DND-41 (cell line): ENCODE results near the gene RPS4Y1.

ENCODE experiments used
- ATAC-seq: fragments of 200-7000 bp; cut with Tn5 transposase; 3 replicates; pipeline ENCODE4 v1.9.1; 2021; ENCODE audit warnings: low read depth; ENCODE audit not compliant: insufficient read depth
- DNase-seq: peaks from one replicate; pipeline ENCODE4 v3.0.0-alpha.2; 2020
- H2AFZ ChIP-seq: 2 replicates; pipeline ENCODE4 v1.6.0; 2012; ENCODE audit warnings: low read depth, low read length
- H3K27ac ChIP-seq: 2 replicates; pipeline ENCODE4 v1.5.1; 2012; ENCODE audit warnings: low read length, inconsistent platforms
- H3K27me3 ChIP-seq: fragments of 200-600 bp; sonication (generic); 2 replicates; pipeline ENCODE4 v1.6.0; 2012; ENCODE audit warnings: low read length, mild to moderate bottlenecking, inconsistent platforms; ENCODE audit not compliant: insufficient read depth, poor library complexity
- H3K36me3 ChIP-seq: 2 replicates; pipeline ENCODE4 v1.5.1; 2012; ENCODE audit warnings: low read length, inconsistent platforms; ENCODE audit not compliant: insufficient read depth
- H3K4me1 ChIP-seq: 2 replicates; pipeline ENCODE4 v1.5.1; 2012; ENCODE audit warnings: mild to moderate bottlenecking, low read length; ENCODE audit not compliant: insufficient read depth
- H3K4me2 ChIP-seq: 2 replicates; pipeline ENCODE4 v1.6.0; 2012; ENCODE audit warnings: mild to moderate bottlenecking, moderate library complexity, low read length, inconsistent platforms; ENCODE audit not compliant: insufficient read depth
- H3K4me3 ChIP-seq, 2 experiments: fragments of 200-600 bp in 1 of 2; shearing (Covaris generic) in 1 of 2; 2 replicates each; pipeline ENCODE4 v1.5.1; 2012 to 2016; ENCODE audit warnings: inconsistent platforms in 2 of 2, low read length in 2 of 2, mild to moderate bottlenecking in 2 of 2, low read depth in 1 of 2, moderate library complexity in 1 of 2
- H3K79me2 ChIP-seq: 2 replicates; pipeline ENCODE4 v1.6.0; 2012; ENCODE audit warnings: low read length, inconsistent platforms; ENCODE audit not compliant: insufficient read depth
- H3K9ac ChIP-seq: 2 replicates; pipeline ENCODE4 v1.6.0; 2012; ENCODE audit warnings: low read depth, mild to moderate bottlenecking, inconsistent platforms, low read length, moderate library complexity
- H3K9me3 ChIP-seq: 2 replicates; pipeline ENCODE4 v1.5.1; 2012; ENCODE audit warnings: low read length, moderate library complexity, mild to moderate bottlenecking, inconsistent platforms; ENCODE audit not compliant: insufficient read depth, severe bottlenecking
- H4K20me1 ChIP-seq: 2 replicates; pipeline ENCODE4 v1.6.0; 2012; ENCODE audit warnings: low read length; ENCODE audit not compliant: insufficient read depth
- CTCF ChIP-seq: IDR thresholded peaks from 2 replicates; pipeline ENCODE4 v1.5.1; 2012; ENCODE audit warnings: borderline replicate concordance, low read length, moderate library complexity, mild to moderate bottlenecking; ENCODE audit not compliant: poor library complexity, severe bottlenecking; ENCODE audit errors: extremely low read depth
- EZH2 ChIP-seq: IDR thresholded peaks from 3 replicates; pipeline ENCODE4 v1.6.1; 2012; ENCODE audit warnings: borderline replicate concordance, low read depth, mild to moderate bottlenecking, moderate library complexity, low read length, inconsistent platforms; ENCODE audit not compliant: severe bottlenecking

The RPS4Y1 gene

GRCh38 chrY:2913066-2913815 lies 71.8 kb downstream of the RPS4Y1 start:
- TF ChIP-seq EZH2 (no peak), CTCF (peak; percentile 62)
- ATAC-seq = peak; percentile 90

More at GRCh38 chrY:2913066-2913815, 71.8 kb downstream of the RPS4Y1 start:
- H3K79me2 ChIP-seq = no peaks in the 10 kb centered on the region
- peak overlapping the region; percentile 62 for H2AFZ ChIP-seq
- H3K27ac ChIP-seq = peak overlapping the region; percentile 43
- H4K20me1 ChIP-seq = no peaks in the 10 kb centered on the region
- H3K9ac ChIP-seq = peak overlapping the region; percentile 20; the same call in 1 of the 2 replicates
- peak overlapping the region in 1 of 2 experiments; percentile 28; a peak in 1 of 4 replicates for H3K4me3 ChIP-seq
- peak; percentile 53 for DNase-seq
- peaks cover 21% of the 10 kb centered on the region for H3K4me1 ChIP-seq
- no peaks in the 10 kb centered on the region for H3K27me3 ChIP-seq
- H3K9me3 ChIP-seq = no peaks in the 10 kb centered on the region
- no peaks in the 10 kb centered on the region for H3K36me3 ChIP-seq
- peak overlapping the region; percentile 42 for H3K4me2 ChIP-seq
